Nephron (organoid): ENCODE results near the gene FAM120C.

Source experiments
- H3K27ac Mint-ChIP-seq, 3 experiments: 2 replicates each; pipeline ENCODE4 v1.8.0; 2020; ENCODE audit warnings: mixed read lengths in 3 of 3, mild to moderate bottlenecking in 2 of 3, moderate library complexity in 1 of 3
- H3K27me3 Mint-ChIP-seq: 2 replicates; pipeline ENCODE4 v1.8.0; 2021; ENCODE audit warnings: low read depth, mild to moderate bottlenecking, moderate library complexity, mixed read lengths
- H3K36me3 Mint-ChIP-seq: 2 replicates; pipeline ENCODE4 v1.8.0; 2020; ENCODE audit warnings: low read depth, mixed read lengths
- H3K4me1 Mint-ChIP-seq: 2 replicates; pipeline ENCODE4 v1.8.0; 2020; ENCODE audit warnings: mixed read lengths
- H3K4me3 Mint-ChIP-seq, 3 experiments: 2 replicates each; pipeline ENCODE4 v1.8.0; 2020; ENCODE audit warnings: mild to moderate bottlenecking in 3 of 3, mixed read lengths in 3 of 3, moderate library complexity in 2 of 3
- H3K9me3 Mint-ChIP-seq: 2 replicates; pipeline ENCODE4 v1.8.0; 2020; ENCODE audit warnings: mixed read lengths
- CTCF ChIP-seq, 3 experiments: fragments of 200-600 bp; sonication (generic); IDR thresholded peaks; one replicate each; pipeline ENCODE4 v1.5.0; 2021; ENCODE audit warnings: antibody characterized with exemption in 3 of 3; ENCODE audit not compliant: unreplicated experiment in 3 of 3

Gene FAM120C

GRCh38 chrX:54172455-54172854 lies 10.6 kb downstream of the FAM120C start:
- Mint-ChIP-seq H3K9me3 (no peaks in the 10 kb centered on the region), H3K4me3 (no peak overlapping the region), H3K36me3 (peaks cover 26% of the 10 kb centered on the region), H3K27ac (no peak overlapping the region), H3K4me1 (peaks cover 1% of the 10 kb centered on the region), H3K27me3 (no peaks in the 10 kb centered on the region)
- no peak for TF ChIP-seq CTCF (IDR thresholded peaks at IDR 0.05; ENCODE audit: unreplicated experiment in 3 of 3)

- H3K9me3 Mint-ChIP-seq, result no peaks in the 10 kb centered on the region
- no peaks in the 10 kb centered on the region for H3K27me3 Mint-ChIP-seq
- H3K4me1 Mint-ChIP-seq, result no peaks in the 10 kb centered on the region
- no peak for TF ChIP-seq CTCF (IDR thresholded peaks at IDR 0.05; ENCODE audit: unreplicated experiment in 3 of 3)
- H3K4me3 Mint-ChIP-seq, result no peak overlapping the region
- no peak overlapping the region for H3K27ac Mint-ChIP-seq
- H3K36me3 Mint-ChIP-seq, result peaks cover 18% of the 10 kb centered on the region
Observed at GRCh38 chrX:54171527-54172250, 11.4 kb downstream of the FAM120C start.

DNA sequence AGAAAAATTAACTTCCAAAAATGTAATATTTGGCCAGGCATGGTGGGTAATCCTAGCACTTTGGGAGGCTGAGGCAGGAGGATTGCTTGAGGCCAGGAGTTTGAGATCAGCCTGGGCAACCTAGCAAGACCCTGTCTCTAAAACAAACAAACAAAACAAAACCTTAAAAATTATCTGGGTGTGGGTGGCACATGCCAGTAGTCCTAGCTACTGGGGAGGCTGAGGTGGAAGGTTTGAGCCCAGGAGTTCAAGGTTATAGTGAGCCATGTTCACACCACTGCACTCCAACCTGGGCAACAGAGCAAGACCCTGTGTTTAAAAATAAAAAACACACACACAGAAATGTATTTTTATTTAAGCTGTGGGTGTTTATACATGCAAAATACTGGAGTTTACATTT lies 12.0 kb downstream of the FAM120C start:
- no peak for TF ChIP-seq CTCF (IDR thresholded peaks at IDR 0.05; ENCODE audit: unreplicated experiment in 3 of 3)
- Mint-ChIP-seq H3K4me1 (no peaks in the 10 kb centered on the region), H3K4me3 (no peak overlapping the region), H3K27ac (no peak overlapping the region), H3K27me3 (no peaks in the 10 kb centered on the region), H3K36me3 (peaks cover 16% of the 10 kb centered on the region), H3K9me3 (no peaks in the 10 kb centered on the region)

DNA sequence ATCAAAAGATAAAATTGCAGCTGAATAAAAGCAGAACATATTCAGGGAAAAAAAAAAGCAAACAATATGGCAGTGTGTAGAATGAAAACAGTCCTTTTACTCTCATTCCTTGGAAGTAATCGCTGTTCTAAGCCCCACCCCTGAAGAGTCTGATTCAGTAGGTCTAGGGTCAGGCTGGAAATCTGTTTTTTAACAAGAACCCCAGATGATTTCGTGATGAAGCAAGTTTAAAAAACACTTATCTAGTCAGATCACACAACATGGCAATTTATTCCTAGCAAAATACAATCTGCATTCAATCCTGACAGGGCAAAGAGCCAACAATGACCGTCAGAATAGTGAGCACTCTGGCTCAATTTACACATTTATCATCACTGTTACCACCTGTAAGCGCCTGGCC lies 16.1 kb downstream of the FAM120C start:
- Mint-ChIP-seq H3K9me3 (peaks cover 3% of the 10 kb centered on the region), H3K27ac (no peak overlapping the region)

DNA sequence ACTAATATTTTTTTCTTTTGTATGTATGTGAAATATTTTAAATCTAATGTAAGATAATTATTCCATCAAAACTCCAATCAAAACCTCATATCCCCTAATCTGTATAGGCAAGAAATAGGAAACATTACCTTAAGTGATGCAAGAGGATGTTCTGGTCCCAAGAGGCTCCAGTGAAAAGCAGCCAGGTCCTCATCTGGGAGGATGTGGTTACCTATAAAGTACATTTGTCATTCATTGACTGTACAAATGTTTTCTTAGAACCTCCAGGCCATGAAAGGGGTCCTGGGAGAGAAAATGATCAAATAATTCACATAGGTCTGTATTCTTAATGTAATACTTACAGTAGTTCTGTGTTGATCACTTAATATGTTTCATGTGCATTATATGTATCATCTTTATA lies 25.5 kb downstream of the FAM120C start:
- peaks cover 6% of the 10 kb centered on the region for H3K9me3 Mint-ChIP-seq
- H3K27me3 Mint-ChIP-seq, result no peaks in the 10 kb centered on the region
- peaks cover 39% of the 10 kb centered on the region for H3K36me3 Mint-ChIP-seq
- H3K4me1 Mint-ChIP-seq, result no peaks in the 10 kb centered on the region
- no peak overlapping the region for H3K27ac Mint-ChIP-seq
- no peak for TF ChIP-seq CTCF (IDR thresholded peaks at IDR 0.05; ENCODE audit: unreplicated experiment in 3 of 3)
- no peak overlapping the region for H3K4me3 Mint-ChIP-seq

More for the DNA sequence above, 16.1 kb downstream of the FAM120C start:
- H3K4me3 Mint-ChIP-seq, result no peak overlapping the region
- H3K36me3 Mint-ChIP-seq, result no peaks in the 10 kb centered on the region
- H3K4me1 Mint-ChIP-seq, result no peaks in the 10 kb centered on the region
- no peak for TF ChIP-seq CTCF (IDR thresholded peaks at IDR 0.05; ENCODE audit: unreplicated experiment in 3 of 3)
- H3K27me3 Mint-ChIP-seq, result no peaks in the 10 kb centered on the region

DNA sequence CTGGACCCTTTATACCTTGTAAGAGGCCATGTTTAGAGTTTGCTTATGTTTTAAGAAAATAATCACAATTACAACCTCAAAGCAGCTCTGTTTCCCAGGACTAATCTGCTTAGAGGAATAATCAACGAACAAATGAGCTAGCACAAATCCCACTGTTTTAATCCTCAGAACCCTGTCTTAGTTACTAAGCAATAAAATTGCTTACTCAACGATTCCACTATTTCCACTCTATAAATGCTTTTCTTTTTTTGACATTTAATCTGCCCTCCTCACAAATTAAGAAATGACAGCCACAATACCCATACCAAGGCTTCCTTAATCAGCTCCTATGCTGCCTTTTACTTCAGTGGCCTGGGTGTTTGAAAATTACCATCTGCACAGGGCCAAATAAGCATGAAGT lies 48.8 kb downstream of the FAM120C start:
- peaks cover 15% of the 10 kb centered on the region for H3K9me3 Mint-ChIP-seq
- no peaks in the 10 kb centered on the region for H3K4me1 Mint-ChIP-seq
- H3K4me3 Mint-ChIP-seq, result no peak overlapping the region
- no peak overlapping the region for H3K27ac Mint-ChIP-seq
- TF ChIP-seq CTCF (IDR thresholded peaks at IDR 0.05; ENCODE audit: unreplicated experiment in 3 of 3), result no peak
- peaks cover 33% of the 10 kb centered on the region for H3K36me3 Mint-ChIP-seq
- H3K27me3 Mint-ChIP-seq, result no peaks in the 10 kb centered on the region
